Stomach (tissue), 9 donors: Measurements from ENCODE around the gene NOC4L. TPM values are rescaled to one million over a fixed set of nuclear protein-coding genes. Genes with fewer than 3 reads are reported as not detected.

Experiments used
- DNase-seq, 2 donors: peaks; one replicate each; pipeline versions ENCODE4 v3.0.0 to v3.0.0-alpha.2; 2013 to 2019
- H3K27ac ChIP-seq, 5 donors: fragments of 200-600 bp in 4 of 5; sonication (generic) in 4 of 5; one replicate each; pipeline ENCODE4 v1.5.1; 2013 to 2019; ENCODE audit warnings: mild to moderate bottlenecking in 1 of 5, moderate library complexity in 1 of 5
- H3K27me3 ChIP-seq, 3 donors: fragments of 200-600 bp; sonication (generic); one replicate each; pipeline ENCODE4 v1.5.1; 2017 to 2019; ENCODE audit warnings: mixed run types in 1 of 3
- H3K36me3 ChIP-seq, 4 donors: fragments of 200-600 bp; sonication (generic); 1 replicate in 3 of 4; 2 replicates in 1 of 4; pipeline ENCODE4 v1.5.1; 2016 to 2019
- H3K4me1 ChIP-seq, 4 donors: fragments of 200-600 bp; sonication (generic); one replicate each; pipeline ENCODE4 v1.5.1; 2016 to 2019
- H3K4me3 ChIP-seq, 4 donors: fragments of 200-600 bp; sonication (generic) in 3 of 4; one replicate each; pipeline ENCODE4 v1.5.1; 2016 to 2019; ENCODE audit warnings: mild to moderate bottlenecking in 1 of 4
- H3K9me3 ChIP-seq, 4 donors: fragments of 200-600 bp; sonication (generic); one replicate each; pipeline ENCODE4 v1.5.1; 2016 to 2019
- EP300 ChIP-seq: sonication (generic); formaldehyde crosslinking; IDR thresholded peaks from one replicate; pipeline ENCODE4 v1.6.1; 2017; ENCODE audit warnings: antibody characterized with exemption
- POLR2A ChIP-seq, 4 donors: fragments of 450-650 bp; IDR thresholded peaks; one replicate each; pipeline ENCODE4 v1.6.1; 2016; ENCODE audit warnings: antibody characterized with exemption in 4 of 4, control low read depth in 2 of 4, mild to moderate bottlenecking in 1 of 4, moderate library complexity in 1 of 4
- POLR2AphosphoS5 ChIP-seq, 3 donors: sonication (generic); formaldehyde crosslinking; IDR thresholded peaks; one replicate each; pipeline ENCODE4 v1.6.1; 2016; ENCODE audit warnings: antibody characterized with exemption in 3 of 3
- WGBS, 5 donors: extraction: QIAGEN DNeasy Blood & Tissue Kit in 3 of 5; methylation state at CpG; one replicate each; pipeline versions ENCODE4 v1.1.5 to v1.1.7; 2013 to 2018; 5-methylcytosine and 5-hydroxymethylcytosine counted together
- intact Hi-C: fragments of 100-400 bp; cut with DNase I; formaldehyde crosslinking; loops from one replicate; pipeline ENCODE4 v1.15.1; 2023; ENCODE audit warnings: low total_unique reads
- polyA plus RNA-seq, 3 donors: library from polyadenylated mRNA; stranded (reverse); fragments of 200-250 nt; gene quantifications; one replicate each; pipeline ENCODE4 v1.2.3, GENCODE V29; 2013
- total RNA-seq, 5 donors: library from RNA; depleted of rRNA; stranded (reverse); fragments of >200 nt; gene quantifications; one replicate each; pipeline versions ENCODE4 v1.1.0 to v1.2.3, GENCODE V29; 2014 to 2016
- TF ChIP-seq, protein P1 (sequence below), 7 experiments: fragments of 450-650 bp in 4 of 7; fragments of 200-600 bp in 3 of 7; sonication (generic) in 3 of 7; IDR thresholded peaks; one replicate each; pipeline ENCODE4 v1.5.1; 2016 to 2019; ENCODE audit warnings: antibody characterized with exemption in 7 of 7, control low read depth in 2 of 7, mild to moderate bottlenecking in 1 of 7
- donor health status: healthy with polysubstance abuse.
- donor health status: Bipolar disorder and iron deficiency.
- donor health status: healthy.

The NOC4L gene
- total and polyA plus RNA-seq, 8 donors: 2.2 to 63.6 (median 28.6) TPM

DNA sequence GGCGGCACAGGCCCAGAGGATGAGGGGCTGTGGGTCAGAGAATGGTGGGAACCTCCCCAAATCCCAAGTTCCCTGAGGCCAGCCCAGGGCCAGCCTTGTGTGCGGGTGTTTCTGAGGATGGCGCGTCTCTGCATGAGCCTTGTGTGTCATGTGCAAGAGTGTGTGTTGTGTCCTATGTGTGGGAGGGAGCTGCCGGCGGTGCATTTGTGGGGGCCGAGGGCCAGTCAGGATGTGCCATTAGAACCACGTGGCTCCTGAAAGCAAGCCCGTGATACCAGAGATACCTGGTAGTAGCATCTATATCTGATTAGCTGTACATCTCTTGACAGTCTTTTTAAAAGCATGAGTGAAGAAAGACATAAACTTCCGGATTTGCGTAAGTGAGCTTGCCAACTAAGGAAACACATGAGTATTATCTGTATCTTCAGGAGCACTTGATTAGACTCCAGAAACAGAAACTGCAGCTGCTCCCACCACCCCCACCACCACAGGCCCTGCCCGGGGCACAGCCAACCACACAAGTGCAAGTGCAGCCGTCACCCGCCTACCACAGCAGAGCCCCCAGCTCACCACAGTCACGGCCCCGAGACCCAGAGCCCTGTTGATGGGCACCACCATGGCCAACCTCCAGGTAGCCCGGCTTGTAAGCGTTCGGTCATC is 19.4 kb upstream of the NOC4L start:
- 86 to 97% (median 89%) methylated on average over 13 to 19 of the region's 19 CpGs for WGBS, 5 donors
- Histone ChIP-seq H3K4me1 (no peaks in the 10 kb centered on the region), H3K4me3 (no peak overlapping the region), H3K36me3 (peaks cover 0 to 97% (median 95%) of the 10 kb centered on the region in 4 donors), H3K9me3 (peaks cover 0 to 3% (median 0%) of the 10 kb centered on the region in 4 donors), H3K27ac (no peak overlapping the region), H3K27me3 (no peaks in the 10 kb centered on the region)
- intact Hi-C loops: no loop called here
- no peak for DNase-seq
- TF ChIP-seq POLR2AphosphoS5 (IDR thresholded peaks at IDR 0.05): no peak

DNA sequence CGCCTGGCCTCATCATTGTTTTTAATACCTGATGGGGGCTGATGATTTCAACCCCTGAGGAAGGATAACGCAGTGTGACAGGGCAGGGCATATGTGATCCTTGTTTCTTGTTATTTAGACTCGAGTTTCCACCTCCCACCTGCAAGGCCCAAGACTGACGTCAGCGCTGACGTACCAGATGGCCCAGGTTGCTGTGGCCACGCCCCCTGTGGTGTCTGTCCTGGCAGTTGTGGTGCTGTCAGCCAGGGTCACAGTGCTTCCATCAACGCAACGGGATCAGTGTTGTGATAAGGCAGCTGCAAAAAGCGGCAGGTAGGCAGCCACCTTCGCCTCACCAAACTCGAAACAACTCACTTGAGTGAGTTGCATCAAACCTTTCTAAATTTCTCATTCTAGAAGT is 18.5 kb upstream of the NOC4L start:
- H3K27me3 ChIP-seq: no peaks in the 10 kb centered on the region
- H3K4me1 ChIP-seq: no peaks in the 10 kb centered on the region
- intact Hi-C loops: no loop called here
- no peak for DNase-seq
- H3K27ac ChIP-seq: no peak overlapping the region
- peaks cover 0 to 3% (median 0%) of the 10 kb centered on the region in 4 donors for H3K9me3 ChIP-seq
- H3K4me3 ChIP-seq: no peak overlapping the region
- WGBS, 5 donors: 94 to 95% (median 95%) methylated on average over 12 of the region's 12 CpGs
- H3K36me3 ChIP-seq: peaks cover 0 to 89% (median 87%) of the 10 kb centered on the region in 4 donors
- TF ChIP-seq, protein P1, sequence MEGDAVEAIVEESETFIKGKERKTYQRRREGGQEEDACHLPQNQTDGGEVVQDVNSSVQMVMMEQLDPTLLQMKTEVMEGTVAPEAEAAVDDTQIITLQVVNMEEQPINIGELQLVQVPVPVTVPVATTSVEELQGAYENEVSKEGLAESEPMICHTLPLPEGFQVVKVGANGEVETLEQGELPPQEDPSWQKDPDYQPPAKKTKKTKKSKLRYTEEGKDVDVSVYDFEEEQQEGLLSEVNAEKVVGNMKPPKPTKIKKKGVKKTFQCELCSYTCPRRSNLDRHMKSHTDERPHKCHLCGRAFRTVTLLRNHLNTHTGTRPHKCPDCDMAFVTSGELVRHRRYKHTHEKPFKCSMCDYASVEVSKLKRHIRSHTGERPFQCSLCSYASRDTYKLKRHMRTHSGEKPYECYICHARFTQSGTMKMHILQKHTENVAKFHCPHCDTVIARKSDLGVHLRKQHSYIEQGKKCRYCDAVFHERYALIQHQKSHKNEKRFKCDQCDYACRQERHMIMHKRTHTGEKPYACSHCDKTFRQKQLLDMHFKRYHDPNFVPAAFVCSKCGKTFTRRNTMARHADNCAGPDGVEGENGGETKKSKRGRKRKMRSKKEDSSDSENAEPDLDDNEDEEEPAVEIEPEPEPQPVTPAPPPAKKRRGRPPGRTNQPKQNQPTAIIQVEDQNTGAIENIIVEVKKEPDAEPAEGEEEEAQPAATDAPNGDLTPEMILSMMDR (IDR thresholded peaks at IDR 0.05): no peak
- TF ChIP-seq EP300: no peak
- no peak for TF ChIP-seq POLR2A (IDR thresholded peaks at IDR 0.05)
- TF ChIP-seq POLR2AphosphoS5 (IDR thresholded peaks at IDR 0.05): no peak

DNA sequence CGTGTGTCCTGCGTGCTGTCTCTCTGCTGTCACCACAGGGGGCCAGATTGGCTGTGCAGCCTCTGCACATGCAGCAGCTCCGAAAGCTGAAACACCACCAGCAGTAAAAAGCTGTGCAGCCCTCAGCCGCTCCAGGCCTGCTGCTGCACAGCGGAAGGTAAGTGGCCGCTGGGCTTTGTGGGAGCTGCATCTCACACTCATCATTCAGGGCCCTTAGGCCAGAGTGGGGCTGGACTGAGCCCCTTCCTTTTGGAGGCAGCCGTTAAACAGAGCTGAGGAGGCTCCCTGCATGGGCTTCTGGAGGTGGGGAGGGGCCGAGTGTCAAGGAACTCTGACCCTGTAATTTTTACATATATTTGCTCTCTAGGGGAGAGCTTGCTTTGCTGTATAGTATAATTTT is 17.2 kb upstream of the NOC4L start:
- H3K4me3 ChIP-seq: no peak overlapping the region
- intact Hi-C loops: no loop called here
- WGBS, 5 donors: 96 to 100% (median 96%) methylated on average over 7 to 8 of the region's 8 CpGs
- H3K27ac ChIP-seq: no peak overlapping the region
- H3K36me3 ChIP-seq: peaks cover 0 to 76% (median 74%) of the 10 kb centered on the region in 4 donors
- H3K27me3 ChIP-seq: no peaks in the 10 kb centered on the region
- no peaks in the 10 kb centered on the region for H3K4me1 ChIP-seq
- DNase-seq: no peak
- peaks cover 0 to 3% (median 0%) of the 10 kb centered on the region in 4 donors for H3K9me3 ChIP-seq
- no peak for TF ChIP-seq POLR2A (IDR thresholded peaks at IDR 0.05)
- TF ChIP-seq POLR2AphosphoS5 (IDR thresholded peaks at IDR 0.05): no peak
- TF ChIP-seq, protein P1 (IDR thresholded peaks at IDR 0.05): no peak
- TF ChIP-seq EP300: no peak

DNA sequence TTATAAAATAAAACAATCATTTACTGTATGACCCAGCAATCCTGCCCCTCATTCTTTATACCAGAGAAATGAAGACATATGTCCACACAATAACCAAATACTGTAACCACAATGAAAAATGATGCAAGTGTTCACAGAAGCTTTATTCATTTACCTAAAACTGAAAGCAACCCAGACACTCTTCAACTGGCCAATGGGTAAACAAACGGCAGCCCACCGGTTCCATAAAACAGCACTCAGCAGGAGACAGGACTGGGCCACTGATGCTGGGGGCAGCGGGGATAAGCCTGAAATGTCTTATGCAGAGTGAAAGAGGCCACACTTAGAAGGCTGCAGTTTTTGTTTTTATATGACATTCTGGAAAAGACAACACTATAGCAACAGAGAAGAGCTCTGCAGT is 15.2 kb upstream of the NOC4L start:
- TF ChIP-seq, protein P1 (IDR thresholded peaks at IDR 0.05): no peak
- TF ChIP-seq POLR2A (IDR thresholded peaks at IDR 0.05) (no peak), POLR2AphosphoS5 (IDR thresholded peaks at IDR 0.05) (no peak), EP300 (no peak)
- no peak for DNase-seq
- 94 to 99% (median 96%) methylated on average over 3 of the region's 3 CpGs for WGBS, 5 donors

DNA sequence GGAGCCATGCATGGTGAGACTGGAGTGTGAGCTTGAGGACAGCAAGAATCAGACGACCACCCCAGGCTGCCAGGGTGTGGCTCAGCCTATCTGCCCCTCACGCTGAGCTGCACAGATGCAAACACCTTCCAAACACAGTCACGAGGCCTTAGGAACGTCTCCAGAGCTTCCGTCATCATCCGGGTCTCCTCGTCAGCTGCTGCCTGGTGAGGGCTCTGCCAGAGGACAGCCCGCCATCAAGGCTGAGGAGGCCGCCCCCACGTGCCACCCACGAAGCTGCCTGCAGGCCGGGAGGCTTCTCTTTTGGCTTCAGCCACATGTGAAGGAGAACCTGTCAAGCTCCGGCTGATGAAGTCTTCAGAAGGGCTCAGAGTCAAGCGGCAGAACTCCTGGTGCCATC is 13.6 kb upstream of the NOC4L start:
- TF ChIP-seq, protein P1 (IDR thresholded peaks at IDR 0.05): no peak
- TF ChIP-seq POLR2A (IDR thresholded peaks at IDR 0.05) (no peak), POLR2AphosphoS5 (IDR thresholded peaks at IDR 0.05) (no peak), EP300 (no peak)
- no peak for DNase-seq
- 89 to 95% (median 92%) methylated on average over 14 of the region's 14 CpGs for WGBS, 5 donors

More for the DNA sequence above, 15.2 kb upstream of the NOC4L start:
- intact Hi-C loops: no loop called here
- Histone ChIP-seq H3K27me3 (no peaks in the 10 kb centered on the region), H3K4me1 (no peaks in the 10 kb centered on the region), H3K4me3 (no peak overlapping the region), H3K27ac (no peak overlapping the region), H3K36me3 (peaks cover 0 to 57% (median 55%) of the 10 kb centered on the region in 4 donors), H3K9me3 (peaks cover 0 to 3% (median 0%) of the 10 kb centered on the region in 4 donors)

More for the DNA sequence above, 13.6 kb upstream of the NOC4L start:
- Histone ChIP-seq H3K4me3 (no peak overlapping the region), H3K4me1 (no peaks in the 10 kb centered on the region), H3K9me3 (peaks cover 0 to 3% (median 0%) of the 10 kb centered on the region in 4 donors), H3K27ac (no peak overlapping the region), H3K36me3 (peaks cover 0 to 40% (median 38%) of the 10 kb centered on the region in 4 donors), H3K27me3 (no peaks in the 10 kb centered on the region)
- intact Hi-C loops: no loop called here
